ENCODE data around the gene ADNP2.
"Not testable (repeated sequence)": the region's sequence is repeated elsewhere in the genome, so short reads cannot be mapped to it uniquely, and the experiment has no call there.

Gene ADNP2

DNA sequence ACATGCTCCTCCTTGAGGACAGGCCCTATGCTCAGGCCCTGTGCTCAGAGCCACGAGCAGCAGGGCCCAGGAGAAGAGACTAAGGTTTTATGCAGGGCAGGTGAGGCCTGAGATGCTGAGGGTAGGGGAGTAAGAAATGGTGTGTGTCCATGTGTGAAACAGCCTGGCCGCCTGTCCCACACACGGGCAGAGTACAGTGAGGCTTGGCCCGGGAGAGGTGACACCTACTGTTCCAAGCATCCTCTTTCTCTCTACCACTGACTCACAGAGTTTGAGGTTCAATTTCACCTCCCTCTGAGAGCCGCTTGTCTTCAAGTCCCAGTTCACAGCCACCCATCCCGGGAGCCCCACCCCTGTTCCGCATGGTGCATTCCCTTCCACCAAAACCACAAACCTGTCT is 54.1 kb downstream of the ADNP2 start:
- TF ChIP-seq, protein P1, sequence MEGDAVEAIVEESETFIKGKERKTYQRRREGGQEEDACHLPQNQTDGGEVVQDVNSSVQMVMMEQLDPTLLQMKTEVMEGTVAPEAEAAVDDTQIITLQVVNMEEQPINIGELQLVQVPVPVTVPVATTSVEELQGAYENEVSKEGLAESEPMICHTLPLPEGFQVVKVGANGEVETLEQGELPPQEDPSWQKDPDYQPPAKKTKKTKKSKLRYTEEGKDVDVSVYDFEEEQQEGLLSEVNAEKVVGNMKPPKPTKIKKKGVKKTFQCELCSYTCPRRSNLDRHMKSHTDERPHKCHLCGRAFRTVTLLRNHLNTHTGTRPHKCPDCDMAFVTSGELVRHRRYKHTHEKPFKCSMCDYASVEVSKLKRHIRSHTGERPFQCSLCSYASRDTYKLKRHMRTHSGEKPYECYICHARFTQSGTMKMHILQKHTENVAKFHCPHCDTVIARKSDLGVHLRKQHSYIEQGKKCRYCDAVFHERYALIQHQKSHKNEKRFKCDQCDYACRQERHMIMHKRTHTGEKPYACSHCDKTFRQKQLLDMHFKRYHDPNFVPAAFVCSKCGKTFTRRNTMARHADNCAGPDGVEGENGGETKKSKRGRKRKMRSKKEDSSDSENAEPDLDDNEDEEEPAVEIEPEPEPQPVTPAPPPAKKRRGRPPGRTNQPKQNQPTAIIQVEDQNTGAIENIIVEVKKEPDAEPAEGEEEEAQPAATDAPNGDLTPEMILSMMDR (conservative IDR thresholded peaks at IDR 0.05; ENCODE audit: low read depth, low read length) = no peak

DNA sequence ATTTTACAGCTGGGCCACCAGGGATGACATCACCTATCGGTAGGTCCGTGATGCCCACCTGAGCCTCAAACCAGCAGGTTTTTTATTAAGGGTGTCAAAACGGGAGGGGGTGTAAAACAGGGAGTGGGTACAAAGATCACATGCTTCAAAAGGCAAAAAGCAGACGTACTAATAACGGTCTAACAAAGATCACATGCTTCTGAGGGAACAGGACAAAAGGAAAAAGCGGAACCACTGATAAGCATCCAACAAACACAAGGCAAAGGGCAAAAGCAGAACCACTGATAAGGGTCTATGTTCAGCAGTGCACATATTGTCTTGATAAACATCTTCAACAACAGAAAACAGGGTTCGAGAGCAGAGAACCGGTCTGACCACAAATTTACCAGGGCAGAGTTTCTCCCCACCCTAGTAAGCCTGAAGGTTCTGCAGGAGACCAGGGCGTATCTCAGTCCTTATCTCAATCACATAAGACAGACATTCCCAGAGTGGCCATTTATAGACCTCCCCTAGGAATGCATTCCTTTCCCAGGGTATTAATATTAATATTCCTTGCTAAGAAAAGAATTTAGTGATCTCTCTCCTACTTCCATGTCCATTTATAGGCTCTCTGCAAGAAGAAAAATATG is 55.8 kb downstream of the ADNP2 start:
- not testable (repeated sequence) for H3K4me3 ChIP-seq (ENCODE audit: low read length); DNase-seq (ENCODE audit: low read depth)

More for the DNA sequence above, 54.1 kb downstream of the ADNP2 start:
- no peak overlapping the region for H3K4me3 ChIP-seq (ENCODE audit: low read length)
- no peak for DNase-seq (ENCODE audit: low read depth)

DNA sequence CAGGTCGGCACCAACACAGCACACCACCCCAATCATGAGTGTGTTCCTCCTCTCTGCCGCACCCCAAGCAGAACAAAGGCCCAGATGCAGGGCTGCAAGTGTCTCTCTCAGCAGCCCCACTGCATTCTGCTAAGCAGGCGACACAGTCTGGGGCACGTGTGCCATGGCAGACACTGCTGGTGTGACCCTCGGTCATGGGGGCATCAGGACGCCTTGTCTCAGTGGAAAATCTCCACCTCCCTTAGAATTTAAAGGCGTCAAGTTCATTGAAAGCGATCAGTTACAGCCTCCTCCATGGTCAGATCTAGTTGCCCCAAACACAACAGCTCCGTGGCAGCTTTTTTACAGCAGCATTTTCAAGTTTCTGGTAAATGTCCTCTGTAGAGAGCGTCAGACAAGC is 57.2 kb downstream of the ADNP2 start:
- TF ChIP-seq, protein P1 (conservative IDR thresholded peaks at IDR 0.05; ENCODE audit: low read depth, low read length) = no peak
- DNase-seq (ENCODE audit: low read depth) = no peak
- no peak overlapping the region for H3K4me3 ChIP-seq (ENCODE audit: low read length)

DNA sequence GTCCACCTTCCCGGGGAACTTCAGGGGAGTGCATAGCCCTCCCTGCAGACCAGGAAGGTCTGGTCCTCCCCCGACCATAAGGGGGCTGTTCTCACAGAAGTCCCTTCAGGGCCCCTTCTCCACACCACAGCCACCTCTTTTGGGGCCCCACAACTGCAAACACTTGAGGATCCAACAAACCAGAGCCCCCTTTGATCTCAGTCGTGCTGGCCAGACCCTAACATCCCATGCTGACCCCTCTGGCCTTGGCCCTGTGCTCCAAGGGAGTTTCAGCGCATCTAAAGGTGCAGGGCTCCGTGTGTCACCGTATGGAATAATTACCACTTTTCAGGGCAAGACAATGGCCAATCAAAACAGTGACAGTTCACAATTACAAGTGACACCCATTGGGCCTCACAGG is 57.7 kb downstream of the ADNP2 start:
- no peak overlapping the region for H3K4me3 ChIP-seq (ENCODE audit: low read length)
- TF ChIP-seq, protein P1 (conservative IDR thresholded peaks at IDR 0.05; ENCODE audit: low read depth, low read length) = no peak
- no peak for DNase-seq (ENCODE audit: low read depth)

DNA sequence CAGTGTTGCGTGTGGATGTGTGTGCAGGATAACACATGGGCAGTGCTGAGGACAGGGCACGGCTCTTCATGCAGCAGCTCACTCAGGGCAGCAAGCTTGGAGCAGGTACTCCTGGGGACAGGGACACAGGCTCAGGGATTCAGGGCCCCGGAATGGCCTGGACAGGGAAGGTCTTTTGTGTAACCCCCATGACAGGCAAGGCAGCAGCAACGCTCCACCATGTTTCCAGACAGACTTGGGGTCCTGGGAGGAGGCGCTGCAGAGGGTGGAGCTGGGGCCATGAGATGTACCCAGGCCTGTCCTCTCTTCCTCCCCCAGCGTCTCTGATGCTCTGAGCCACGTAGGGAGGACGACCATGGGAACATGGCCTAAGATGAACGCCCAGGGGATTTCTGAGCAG is 58.3 kb downstream of the ADNP2 start:
- DNase-seq (ENCODE audit: low read depth) = no peak

DNA sequence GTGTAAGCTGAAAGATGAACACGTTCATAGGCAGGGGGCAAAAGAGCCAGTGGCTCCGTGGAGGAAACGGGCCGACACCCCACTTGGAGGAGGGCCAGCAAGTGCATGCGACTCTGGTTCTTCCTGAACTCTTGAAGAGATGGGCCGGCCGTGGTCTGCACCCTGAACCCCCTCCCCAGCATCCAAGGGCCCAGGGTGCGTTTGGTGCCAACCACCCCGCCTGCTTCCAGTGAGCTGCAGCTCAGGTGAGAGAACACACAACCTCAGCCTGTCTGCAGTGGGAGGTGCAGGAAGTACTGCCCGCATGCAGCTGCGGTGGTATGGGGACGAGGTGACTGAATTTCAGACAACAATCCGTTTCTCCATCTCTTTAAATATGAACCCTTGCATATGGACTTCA is 58.9 kb downstream of the ADNP2 start:
- no peak for DNase-seq (ENCODE audit: low read depth)
- TF ChIP-seq, protein P1 (conservative IDR thresholded peaks at IDR 0.05; ENCODE audit: low read depth, low read length) = no peak
- no peak overlapping the region for H3K4me3 ChIP-seq (ENCODE audit: low read length)

More for the DNA sequence above, 58.3 kb downstream of the ADNP2 start:
- H3K4me3 ChIP-seq (ENCODE audit: low read length) = no peak overlapping the region
- TF ChIP-seq, protein P1 (conservative IDR thresholded peaks at IDR 0.05; ENCODE audit: low read depth, low read length) = no peak

DNA sequence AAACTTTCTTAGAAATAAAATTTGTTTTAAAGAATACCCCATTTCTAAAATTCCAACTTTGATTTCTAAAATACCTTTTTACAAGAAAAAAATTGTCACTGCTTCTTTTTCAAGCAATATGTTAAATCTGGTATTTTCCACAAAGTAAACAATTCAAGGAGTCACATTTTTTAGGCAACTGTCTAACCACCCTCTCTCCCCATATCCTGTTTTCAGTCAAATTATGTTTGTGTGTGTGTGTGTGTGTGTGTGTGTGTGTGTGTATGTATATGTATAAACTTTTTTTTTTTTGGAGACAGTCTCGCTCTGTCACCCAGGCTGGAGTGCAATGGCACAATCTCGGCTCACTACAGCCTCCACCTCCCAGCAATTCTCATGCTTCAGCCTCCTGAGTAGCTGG is 59.3 kb downstream of the ADNP2 start:
- no peak overlapping the region for H3K4me3 ChIP-seq (ENCODE audit: low read length)
- no peak for DNase-seq (ENCODE audit: low read depth)
- TF ChIP-seq, protein P1 (conservative IDR thresholded peaks at IDR 0.05; ENCODE audit: low read depth, low read length) = no peak
